Activated naive CD8-positive, alpha-beta T cell treated with anti-CD3 and anti-CD28 coated beads for 36 hours (primary cell): ENCODE results near the gene CLCC1. TPM values are rescaled to one million over a fixed set of nuclear protein-coding genes. Genes with fewer than 3 reads are reported as not detected.
"Not testable (repeated sequence)": the region's sequence is repeated elsewhere in the genome, so short reads cannot be mapped to it uniquely, and the experiment has no call there.

Experiments
- DNase-seq: peaks from one replicate; pipeline ENCODE4 v3.0.0; 2021
- H3K27ac Mint-ChIP-seq: one replicate; pipeline ENCODE4 v1.8.0; 2022; ENCODE audit warnings: mild to moderate bottlenecking, moderate library complexity, mixed read lengths
- H3K27me3 Mint-ChIP-seq: one replicate; pipeline ENCODE4 v1.8.0; 2022; ENCODE audit warnings: mild to moderate bottlenecking, mixed read lengths
- H3K36me3 Mint-ChIP-seq: one replicate; pipeline ENCODE4 v1.8.0; 2021; ENCODE audit warnings: mild to moderate bottlenecking, mixed read lengths
- H3K4me1 Mint-ChIP-seq: one replicate; pipeline ENCODE4 v1.8.0; 2021; ENCODE audit warnings: mixed read lengths
- H3K4me3 Mint-ChIP-seq: one replicate; pipeline ENCODE4 v1.8.0; 2022; ENCODE audit warnings: mild to moderate bottlenecking, moderate library complexity, mixed read lengths
- H3K9me3 Mint-ChIP-seq: one replicate; pipeline ENCODE4 v1.8.0; 2022; ENCODE audit warnings: mixed read lengths
- total RNA-seq, 2 experiments: library from RNA; stranded (reverse); gene quantifications; one replicate each; pipeline ENCODE4 v1.2.3, GENCODE V29; 2021

Gene CLCC1
- total RNA-seq, 2 experiments from 2014 or later: 15.8 to 17.5 TPM

- Mint-ChIP-seq H3K4me3 (no peak overlapping the region), H3K4me1 (peaks cover 2% of the 10 kb centered on the region), H3K9me3 (no peaks in the 10 kb centered on the region), H3K36me3 (peaks cover 23% of the 10 kb centered on the region), H3K27me3 (no peaks in the 10 kb centered on the region), H3K27ac (no peak overlapping the region)
- DNase-seq: no peak
Measured at GRCh38 chr1:108949044-108949443, 14.2 kb downstream of the CLCC1 start.

GRCh38 chr1:108947871-108948525, 15.3 kb downstream of the CLCC1 start:
- DNase-seq: no peak
- Mint-ChIP-seq H3K9me3 (no peaks in the 10 kb centered on the region), H3K4me3 (no peak overlapping the region), H3K36me3 (peaks cover 21% of the 10 kb centered on the region), H3K27ac (peak overlapping the region; percentile 12), H3K4me1 (no peaks in the 10 kb centered on the region), H3K27me3 (no peaks in the 10 kb centered on the region)

- Mint-ChIP-seq H3K27me3 (no peaks in the 10 kb centered on the region), H3K9me3 (no peaks in the 10 kb centered on the region), H3K4me1 (peaks cover 3% of the 10 kb centered on the region), H3K36me3 (peaks cover 14% of the 10 kb centered on the region), H3K4me3 (no peak overlapping the region), H3K27ac (no peak overlapping the region)
- no peak for DNase-seq
Measured at GRCh38 chr1:108936170-108936569, 27.1 kb downstream of the CLCC1 start.

GRCh38 chr1:108933944-108934343, 29.3 kb downstream of the CLCC1 start:
- no peak overlapping the region for H3K4me3 Mint-ChIP-seq
- no peak overlapping the region for H3K27ac Mint-ChIP-seq
- DNase-seq: no peak
- H3K4me1 Mint-ChIP-seq: peaks cover 3% of the 10 kb centered on the region
- H3K27me3 Mint-ChIP-seq: no peaks in the 10 kb centered on the region
- H3K9me3 Mint-ChIP-seq: no peaks in the 10 kb centered on the region
- peaks cover 18% of the 10 kb centered on the region for H3K36me3 Mint-ChIP-seq

GRCh38 chr1:108927565-108927964, 35.7 kb downstream of the CLCC1 start:
- not testable (repeated sequence) for H3K4me3 Mint-ChIP-seq, H3K27me3 Mint-ChIP-seq, H3K9me3 Mint-ChIP-seq, DNase-seq, H3K27ac Mint-ChIP-seq, H3K4me1 Mint-ChIP-seq
- peaks cover 11% of the 10 kb centered on the region for H3K36me3 Mint-ChIP-seq

- H3K4me1 Mint-ChIP-seq: no peaks in the 10 kb centered on the region
- H3K27me3 Mint-ChIP-seq: no peaks in the 10 kb centered on the region
- H3K9me3 Mint-ChIP-seq: no peaks in the 10 kb centered on the region
- no peak overlapping the region for H3K27ac Mint-ChIP-seq
- DNase-seq: no peak
- no peak overlapping the region for H3K4me3 Mint-ChIP-seq
- H3K36me3 Mint-ChIP-seq: peaks cover 9% of the 10 kb centered on the region
Measured at GRCh38 chr1:108925920-108926319, 37.4 kb downstream of the CLCC1 start.

GRCh38 chr1:108916788-108917187, 46.5 kb downstream of the CLCC1 start:
- no peak for DNase-seq
- no peak overlapping the region for H3K27ac Mint-ChIP-seq
- H3K36me3 Mint-ChIP-seq: peaks cover 2% of the 10 kb centered on the region
- H3K4me1 Mint-ChIP-seq: no peaks in the 10 kb centered on the region
- H3K27me3 Mint-ChIP-seq: no peaks in the 10 kb centered on the region
- H3K9me3 Mint-ChIP-seq: no peaks in the 10 kb centered on the region
- H3K4me3 Mint-ChIP-seq: no peak overlapping the region

Other genes with a start within 250 kb of the CLCC1 start
- 10 to 100 TPM; 31.8 to 34.0 TPM for gene STXBP3, start 216.8 kb downstream of the CLCC1 start, total RNA-seq
- gene AKNAD1, start 106.4 kb downstream of the CLCC1 start, total RNA-seq: not detected
- gene GPSM2, start 86.5 kb downstream of the CLCC1 start, total RNA-seq: 1 to 10 TPM; 4.8 to 6.3 TPM
- gene WDR47, start 78.6 kb upstream of the CLCC1 start, total RNA-seq: 1 to 10 TPM; 6.1 to 7.3 TPM
- gene TAF13, start 112.5 kb upstream of the CLCC1 start, total RNA-seq: 10 to 100 TPM; 32.3 to 34.2 TPM
- 10 to 100 TPM; 26.2 to 26.5 TPM for gene TMEM167B, start 127.3 kb upstream of the CLCC1 start, total RNA-seq
- 1 to 10 TPM; 6.8 to 7.7 TPM for gene ELAPOR1, start 150.6 kb upstream of the CLCC1 start, total RNA-seq